WTC11 (cell line): Measurements from ENCODE around the gene TPBG. TPM values are rescaled to one million over a fixed set of nuclear protein-coding genes. Genes with fewer than 3 reads are reported as not detected.

ENCODE experiments used
- ATAC-seq: fragments of 200-7000 bp; cut with Tn5 transposase; 2 replicates; pipeline ENCODE4 v1.10.0; 2021; ENCODE audit warnings: mild to moderate bottlenecking, moderate library complexity
- CTCF ChIA-PET: fragments of 300-600 bp; sonication (Branson Sonifier 250); formaldehyde crosslinking; loops from one replicate; lab custom pipeline; 2021; ENCODE audit warnings: antibody characterized with exemption; lab: Charles Lee
- POLR2A ChIA-PET: fragments of 350-600 bp; sonication (Branson Sonifier 250); formaldehyde crosslinking; loops from one replicate; lab custom pipeline; 2021; ENCODE audit warnings: antibody characterized with exemption; lab: Charles Lee
- DNase-seq: peaks from one replicate; pipeline ENCODE4 v3.0.0; 2021; ENCODE audit warnings: low spot score
- H3K27ac Mint-ChIP-seq: 2 replicates; pipeline ENCODE4 v1.8.0; 2021; ENCODE audit warnings: mixed read lengths
- H3K27me3 Mint-ChIP-seq: 2 replicates; pipeline ENCODE4 v1.8.0; 2021; ENCODE audit warnings: low read depth, mild to moderate bottlenecking, moderate library complexity, mixed read lengths
- H3K36me3 Mint-ChIP-seq: 2 replicates; pipeline ENCODE4 v1.8.0; 2021; ENCODE audit warnings: mixed read lengths
- H3K4me1 Mint-ChIP-seq: 2 replicates; pipeline ENCODE4 v1.8.0; 2022; ENCODE audit warnings: mixed read lengths
- H3K4me3 Mint-ChIP-seq: 2 replicates; pipeline ENCODE4 v1.8.0; 2021; ENCODE audit warnings: mild to moderate bottlenecking, moderate library complexity, mixed read lengths
- H3K9me3 Mint-ChIP-seq: 2 replicates; pipeline ENCODE4 v1.8.0; 2021; ENCODE audit warnings: mixed read lengths
- AFF4 ChIP-seq: sonication (generic); formaldehyde crosslinking; IDR thresholded peaks from 2 replicates; pipeline ENCODE4 v1.8.1; 2023; ENCODE audit warnings: mild to moderate bottlenecking, missing genetic modification reagents, borderline replicate concordance
- ATF1 ChIP-seq: sonication (generic); formaldehyde crosslinking; IDR thresholded peaks from 2 replicates; pipeline ENCODE4 v1.8.1; 2023; ENCODE audit warnings: mild to moderate bottlenecking, moderate library complexity, missing genetic modification reagents
- ATF2 ChIP-seq: sonication (generic); formaldehyde crosslinking; IDR thresholded peaks from 2 replicates; pipeline ENCODE4 v1.8.1; 2022; ENCODE audit warnings: low read depth, missing genetic modification reagents, borderline replicate concordance
- CBFB ChIP-seq: sonication (generic); formaldehyde crosslinking; IDR thresholded peaks from 2 replicates; pipeline ENCODE4 v1.8.1; 2022; ENCODE audit warnings: mild to moderate bottlenecking, low read depth, missing genetic modification reagents
- CDX4 ChIP-seq: fragments of 250-450 bp; sonication (Bioruptor Pico); IDR thresholded peaks from 2 replicates; pipeline ENCODE4 v1.9.0; 2021; ENCODE audit warnings: moderate library complexity, mild to moderate bottlenecking, inconsistent platforms, borderline replicate concordance
- FOXJ3 ChIP-seq: sonication (generic); formaldehyde crosslinking; IDR thresholded peaks from 2 replicates; pipeline ENCODE4 v1.9.0; 2021; ENCODE audit warnings: missing genetic modification reagents, mild to moderate bottlenecking, borderline replicate concordance
- FOXP4 ChIP-seq: sonication (generic); formaldehyde crosslinking; IDR thresholded peaks from 2 replicates; pipeline ENCODE4 v1.8.0; 2022; ENCODE audit warnings: mild to moderate bottlenecking, missing genetic modification reagents
- HMGA2 ChIP-seq: fragments of 250-450 bp; sonication (Bioruptor Pico); IDR thresholded peaks from 2 replicates; pipeline ENCODE4 v1.4.0; 2021; ENCODE audit warnings: mild to moderate bottlenecking, moderate library complexity
- IRF2 ChIP-seq: sonication (generic); formaldehyde crosslinking; IDR thresholded peaks from 2 replicates; pipeline ENCODE4 v1.8.0; 2022; ENCODE audit warnings: low read depth, missing genetic modification reagents, borderline replicate concordance
- JUN ChIP-seq: sonication (generic); formaldehyde crosslinking; IDR thresholded peaks from 2 replicates; pipeline ENCODE4 v1.8.0; 2023; ENCODE audit warnings: mild to moderate bottlenecking, missing genetic modification reagents
- KAT7 ChIP-seq: sonication (generic); formaldehyde crosslinking; IDR thresholded peaks from 2 replicates; pipeline ENCODE4 v1.8.1; 2023; ENCODE audit warnings: missing genetic modification reagents, mild to moderate bottlenecking, borderline replicate concordance
- MAX ChIP-seq: sonication (generic); formaldehyde crosslinking; IDR thresholded peaks from 2 replicates; pipeline ENCODE4 v1.8.0; 2022; ENCODE audit warnings: mild to moderate bottlenecking, missing genetic modification reagents
- MXD4 ChIP-seq: fragments of 250-450 bp; sonication (Bioruptor Pico); IDR thresholded peaks from 2 replicates; pipeline ENCODE4 v1.8.0; 2021; ENCODE audit warnings: mild to moderate bottlenecking, moderate library complexity, borderline replicate concordance
- NR2C2 ChIP-seq: sonication (generic); formaldehyde crosslinking; IDR thresholded peaks from 2 replicates; pipeline ENCODE4 v1.8.0; 2022; ENCODE audit warnings: mild to moderate bottlenecking, missing genetic modification reagents
- OVOL2 ChIP-seq: fragments of 250-450 bp; sonication (Bioruptor Pico); IDR thresholded peaks from 2 replicates; pipeline ENCODE4 v1.9.0; 2021; ENCODE audit warnings: mild to moderate bottlenecking, borderline replicate concordance
- PRDM15 ChIP-seq: sonication (generic); formaldehyde crosslinking; IDR thresholded peaks from 2 replicates; pipeline ENCODE4 v1.8.0; 2022; ENCODE audit warnings: missing genetic modification reagents
- PRRX2 ChIP-seq: fragments of 250-450 bp; sonication (Bioruptor Pico); IDR thresholded peaks from 2 replicates; pipeline ENCODE4 v1.8.0; 2021; ENCODE audit warnings: mild to moderate bottlenecking
- RORB ChIP-seq: fragments of 250-450 bp; sonication (Bioruptor Pico); IDR thresholded peaks from 2 replicates; pipeline ENCODE4 v1.9.0; 2021; ENCODE audit warnings: mild to moderate bottlenecking
- SMAD3 ChIP-seq: sonication (generic); formaldehyde crosslinking; IDR thresholded peaks from 2 replicates; pipeline ENCODE4 v1.8.0; 2022; ENCODE audit warnings: missing genetic modification reagents, mild to moderate bottlenecking, borderline replicate concordance
- SP1 ChIP-seq: sonication (generic); formaldehyde crosslinking; conservative IDR thresholded peaks from 2 replicates; pipeline ENCODE4 v1.8.1; 2022; ENCODE audit warnings: missing genetic modification reagents
- TP53 ChIP-seq: sonication (generic); formaldehyde crosslinking; IDR thresholded peaks from 2 replicates; pipeline ENCODE4 v1.8.1; 2023; ENCODE audit warnings: mild to moderate bottlenecking, missing genetic modification reagents
- ZNF138 ChIP-seq: sonication (generic); formaldehyde crosslinking; conservative IDR thresholded peaks from 2 replicates; pipeline ENCODE4 v1.8.1; 2022; ENCODE audit warnings: mild to moderate bottlenecking, moderate library complexity, missing genetic modification reagents
- ZNF232 ChIP-seq: sonication (generic); formaldehyde crosslinking; IDR thresholded peaks from 2 replicates; pipeline ENCODE4 v1.8.0; 2022; ENCODE audit warnings: mild to moderate bottlenecking, missing genetic modification reagents
- ZNF512 ChIP-seq: sonication (generic); formaldehyde crosslinking; IDR thresholded peaks from 2 replicates; pipeline ENCODE4 v1.8.1; 2022; ENCODE audit warnings: missing genetic modification reagents, borderline replicate concordance
- total RNA-seq: library from RNA; stranded (reverse); gene quantifications from 3 replicates; pipeline ENCODE4 v1.2.3, GENCODE V29; 2021

TPBG gene
- total RNA-seq, 1 experiment from 2014 or later = 35.3 TPM

GRCh38 chr6:82372656-82373055, 9.0 kb downstream of the TPBG start:
- ATAC-seq (no peak), DNase-seq (no peak)
- ChIA-PET CTCF (interaction anchor here (0.7 kb wide), 1 partner anchor 9 kb away, joined by 3 read pairs; the partner anchor contains the start of gene TPBG), POLR2A (no interaction called here)
- Mint-ChIP-seq H3K4me3 (no peak overlapping the region), H3K4me1 (peaks cover 13% of the 10 kb centered on the region), H3K27me3 (no peaks in the 10 kb centered on the region), H3K36me3 (peaks cover 29% of the 10 kb centered on the region), H3K9me3 (peaks cover 25% of the 10 kb centered on the region), H3K27ac (no peak overlapping the region)
- TF ChIP-seq PRRX2 (CRISPR knock-in tag) (no peak), JUN (CRISPR knock-in tag) (no peak), CBFB (no peak), HMGA2 (CRISPR knock-in tag) (no peak), KAT7 (no peak), SP1 (CRISPR knock-in tag) (no peak), FOXP4 (CRISPR knock-in tag) (no peak), PRDM15 (CRISPR knock-in tag) (no peak), ZNF232 (CRISPR knock-in tag) (no peak), NR2C2 (CRISPR knock-in tag) (no peak), CDX4 (CRISPR knock-in tag) (no peak), FOXJ3 (CRISPR knock-in tag) (no peak), IRF2 (CRISPR knock-in tag) (no peak)
- TF ChIP-seq, all 79 proteins: peak for 0

GRCh38 chr6:82374516-82374915, 10.9 kb downstream of the TPBG start:
- peaks cover 8% of the 10 kb centered on the region for H3K4me1 Mint-ChIP-seq
- POLR2A ChIA-PET = no interaction called here
- H3K4me3 Mint-ChIP-seq = no peak overlapping the region
- peaks cover 35% of the 10 kb centered on the region for H3K9me3 Mint-ChIP-seq
- peaks cover 35% of the 10 kb centered on the region for H3K36me3 Mint-ChIP-seq
- CTCF ChIA-PET = no interaction called here
- no peak overlapping the region for H3K27ac Mint-ChIP-seq
- no peaks in the 10 kb centered on the region for H3K27me3 Mint-ChIP-seq
- TF ChIP-seq TP53 (CRISPR knock-in tag) (no peak), JUN (CRISPR knock-in tag) (no peak), OVOL2 (no peak), RORB (CRISPR knock-in tag) (no peak), SMAD3 (CRISPR knock-in tag) (no peak), AFF4 (CRISPR knock-in tag) (no peak), MXD4 (no peak), ZNF512 (CRISPR knock-in tag) (no peak), ATF1 (CRISPR knock-in tag) (no peak), ATF2 (CRISPR knock-in tag) (no peak), MAX (CRISPR knock-in tag) (no peak), ZNF138 (no peak)
- ATAC-seq = no peak
- DNase-seq = no peak
